Loucy (cell line): ENCODE data around the gene NPR3.

ENCODE experiments used
- H2AFZ ChIP-seq: fragments of 200-600 bp; sonication (generic); 2 replicates; pipeline ENCODE4 v1.6.0; 2016; ENCODE audit warnings: antibody characterized with exemption, mild to moderate bottlenecking, low read length, moderate library complexity
- H3F3A ChIP-seq: fragments of 200-600 bp; 2 replicates; pipeline ENCODE4 v1.6.0; 2016; ENCODE audit warnings: antibody characterized with exemption, low read depth, mild to moderate bottlenecking
- H3K27me3 ChIP-seq: fragments of 200-600 bp; sonication (generic); 2 replicates; pipeline ENCODE4 v1.6.1; 2014; ENCODE audit warnings: low read length, mild to moderate bottlenecking; ENCODE audit not compliant: insufficient read depth, poor library complexity, severe bottlenecking
- H3K36me3 ChIP-seq: fragments of 200-600 bp; sonication (generic); 2 replicates; pipeline ENCODE4 v1.6.1; 2016; ENCODE audit warnings: low read length; ENCODE audit not compliant: insufficient read depth
- H3K4me1 ChIP-seq: fragments of 200-600 bp; sonication (generic); 2 replicates; pipeline ENCODE4 v1.5.1; 2014; ENCODE audit warnings: low read length, mild to moderate bottlenecking; ENCODE audit not compliant: insufficient read depth, poor library complexity, severe bottlenecking
- H3K4me2 ChIP-seq: fragments of 200-600 bp; sonication (generic); 2 replicates; pipeline ENCODE4 v1.6.0; 2014; ENCODE audit warnings: antibody characterized with exemption, low read length, low read depth, mild to moderate bottlenecking; ENCODE audit not compliant: poor library complexity, severe bottlenecking
- H3K4me3 ChIP-seq: fragments of 200-600 bp; sonication (generic); 2 replicates; pipeline ENCODE4 v1.5.1; 2014; ENCODE audit warnings: low read length, mild to moderate bottlenecking, mixed read lengths; ENCODE audit not compliant: poor library complexity, severe bottlenecking
- H3K79me2 ChIP-seq: fragments of 200-600 bp; sonication (generic); 2 replicates; pipeline ENCODE4 v1.6.1; 2014; ENCODE audit warnings: low read length; ENCODE audit not compliant: insufficient read depth
- H3K9ac ChIP-seq: fragments of 200-600 bp; sonication (generic); 2 replicates; pipeline ENCODE4 v1.6.0; 2014; ENCODE audit warnings: mild to moderate bottlenecking, low read depth, low read length, moderate library complexity; ENCODE audit not compliant: poor library complexity, severe bottlenecking
- H3K9me2 ChIP-seq: fragments of 200-600 bp; sonication (generic); replicated peaks from 2 replicates; pipeline ENCODE4 v1.6.1; 2016; ENCODE audit warnings: low read depth, low read length, mixed read lengths
- H3K9me3 ChIP-seq: fragments of 200-600 bp; sonication (generic); 2 replicates; pipeline ENCODE4 v1.6.1; 2014; ENCODE audit warnings: mild to moderate bottlenecking, antibody characterized with exemption, low read length, low read depth; ENCODE audit not compliant: insufficient read depth
- H4K20me1 ChIP-seq: fragments of 200-600 bp; sonication (generic); 2 replicates; pipeline ENCODE4 v1.6.0; 2014; ENCODE audit warnings: antibody characterized with exemption, low read length, mild to moderate bottlenecking; ENCODE audit not compliant: insufficient read depth, poor library complexity, severe bottlenecking
- CTCF ChIP-seq: fragments of 200-600 bp; sonication (generic); conservative IDR thresholded peaks from 2 replicates; pipeline ENCODE4 v1.5.1; 2014; ENCODE audit warnings: mild to moderate bottlenecking, antibody characterized with exemption, low read length
- EZH2phosphoT487 ChIP-seq: fragments of 200-600 bp; IDR thresholded peaks from 2 replicates; pipeline ENCODE4 v1.6.1; 2018; ENCODE audit warnings: antibody characterized with exemption, mild to moderate bottlenecking, moderate library complexity, borderline replicate concordance

The NPR3 gene

GRCh38 chr5:32679218-32679617 lies 31.9 kb upstream of the NPR3 start:
- H2AFZ ChIP-seq = no peak overlapping the region
- no peaks in the 10 kb centered on the region for H3K36me3 ChIP-seq
- H3K9me3 ChIP-seq = peaks cover 4% of the 10 kb centered on the region; the same call in 1 of the 2 replicates
- peaks cover under 1% of the 10 kb centered on the region for H3K27me3 ChIP-seq
- no peaks in the 10 kb centered on the region for H3F3A ChIP-seq
- H3K9ac ChIP-seq = no peak overlapping the region
- H3K79me2 ChIP-seq = no peaks in the 10 kb centered on the region
- no peak for TF ChIP-seq EZH2phosphoT487
- TF ChIP-seq CTCF = no peak
- H4K20me1 ChIP-seq = no peaks in the 10 kb centered on the region
- H3K4me1 ChIP-seq = peaks cover 3% of the 10 kb centered on the region
- no peak overlapping the region for H3K4me3 ChIP-seq
- H3K4me2 ChIP-seq = no peak overlapping the region
- no peaks in the 10 kb centered on the region for H3K9me2 ChIP-seq

GRCh38 chr5:32680183-32680582 lies 30.9 kb upstream of the NPR3 start:
- no peaks in the 10 kb centered on the region for H3F3A ChIP-seq
- H3K9ac ChIP-seq = no peak overlapping the region
- no peaks in the 10 kb centered on the region for H4K20me1 ChIP-seq
- no peaks in the 10 kb centered on the region for H3K9me2 ChIP-seq
- H3K4me1 ChIP-seq = peaks cover 3% of the 10 kb centered on the region
- peaks cover 8% of the 10 kb centered on the region; the same call in 1 of the 2 replicates for H3K9me3 ChIP-seq
- no peak overlapping the region for H3K4me3 ChIP-seq
- no peaks in the 10 kb centered on the region for H3K79me2 ChIP-seq
- no peaks in the 10 kb centered on the region for H3K36me3 ChIP-seq
- TF ChIP-seq CTCF = no peak
- no peak for TF ChIP-seq EZH2phosphoT487
- no peak overlapping the region for H3K4me2 ChIP-seq
- peaks cover 4% of the 10 kb centered on the region for H3K27me3 ChIP-seq
- no peak overlapping the region for H2AFZ ChIP-seq

GRCh38 chr5:32683125-32683524 lies 28.0 kb upstream of the NPR3 start:
- Histone ChIP-seq H3K9me2 (no peaks in the 10 kb centered on the region), H3K9me3 (peaks cover 8% of the 10 kb centered on the region; the same call in 1 of the 2 replicates), H3F3A (no peaks in the 10 kb centered on the region), H3K27me3 (peaks cover 4% of the 10 kb centered on the region), H3K4me3 (no peak overlapping the region), H3K4me2 (no peak overlapping the region), H3K79me2 (no peaks in the 10 kb centered on the region), H3K9ac (no peak overlapping the region), H3K4me1 (peaks cover 3% of the 10 kb centered on the region), H2AFZ (no peak overlapping the region), H3K36me3 (no peaks in the 10 kb centered on the region), H4K20me1 (no peaks in the 10 kb centered on the region)
- TF ChIP-seq EZH2phosphoT487 = no peak
- no peak for TF ChIP-seq CTCF
